SU-DHL-6 (cell line): ENCODE results near the gene TXLNB.

Experiments
- CTCF ChIP-seq: fragments of 200-600 bp; sonication (generic); IDR thresholded peaks from one replicate; pipeline ENCODE4 v1.5.1; 2017; ENCODE audit warnings: antibody characterized with exemption, mild to moderate bottlenecking, low read length, moderate library complexity; ENCODE audit not compliant: insufficient read depth, poor library complexity, severe bottlenecking
- EZH2phosphoT487 ChIP-seq: fragments of 200-600 bp; sonication (generic), shearing (Covaris generic); conservative IDR thresholded peaks from 2 replicates; pipeline ENCODE4 v1.6.1; 2018; ENCODE audit warnings: mild to moderate bottlenecking, antibody characterized with exemption, low read length, moderate library complexity, mixed read lengths

- TF ChIP-seq CTCF (no peak), EZH2phosphoT487 (no peak)
Observed at GRCh38 chr6:139204978-139205377, 86.8 kb downstream of the TXLNB start.
